GM19193 (cell line): ENCODE data around the gene QARS1.
A peak's percentile ranks its signal among the peaks of the same experiment; 100 is the strongest.

Experiments
- POLR2A ChIP-seq: IDR thresholded peaks from 4 replicates; pipeline ENCODE4 v1.6.1; 2011; ENCODE audit not compliant: insufficient read depth, insufficient read length; ENCODE audit errors: extremely low read depth

The QARS1 gene

DNA sequence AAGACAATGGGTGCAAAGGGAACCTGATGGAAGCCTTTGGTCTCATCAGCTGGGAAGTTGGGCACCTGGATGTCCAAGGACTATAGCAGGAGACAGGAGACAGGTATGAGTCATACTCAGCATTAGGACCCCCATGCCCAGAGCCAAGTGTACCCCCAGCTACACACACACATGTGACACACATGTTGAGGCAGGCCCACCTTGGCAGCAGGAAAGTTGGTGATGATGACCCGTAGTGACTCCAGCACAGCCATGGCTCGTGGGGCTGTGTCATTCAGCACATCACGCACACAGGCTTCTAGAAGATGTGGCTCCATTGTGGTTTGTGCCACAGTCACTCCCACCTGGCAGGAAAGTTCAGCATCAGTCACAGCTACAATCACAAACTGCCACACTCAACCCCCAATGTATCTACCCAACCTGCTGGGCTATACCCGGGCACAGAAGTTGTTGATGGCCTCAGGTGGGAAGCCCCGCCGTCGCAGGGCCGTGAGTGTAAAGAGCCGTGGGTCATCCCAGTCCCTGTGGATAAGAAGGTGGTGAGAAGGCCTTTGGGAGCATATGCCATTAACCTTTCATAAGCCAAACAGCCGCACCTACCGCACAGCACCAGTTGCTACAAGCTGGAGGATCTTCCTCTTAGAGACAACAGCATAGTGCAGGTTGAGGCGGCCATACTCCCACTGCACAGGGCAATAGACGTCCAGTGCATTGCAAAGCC, 5.5 kb downstream of the QARS1 start:
- no peak for TF ChIP-seq POLR2A

DNA sequence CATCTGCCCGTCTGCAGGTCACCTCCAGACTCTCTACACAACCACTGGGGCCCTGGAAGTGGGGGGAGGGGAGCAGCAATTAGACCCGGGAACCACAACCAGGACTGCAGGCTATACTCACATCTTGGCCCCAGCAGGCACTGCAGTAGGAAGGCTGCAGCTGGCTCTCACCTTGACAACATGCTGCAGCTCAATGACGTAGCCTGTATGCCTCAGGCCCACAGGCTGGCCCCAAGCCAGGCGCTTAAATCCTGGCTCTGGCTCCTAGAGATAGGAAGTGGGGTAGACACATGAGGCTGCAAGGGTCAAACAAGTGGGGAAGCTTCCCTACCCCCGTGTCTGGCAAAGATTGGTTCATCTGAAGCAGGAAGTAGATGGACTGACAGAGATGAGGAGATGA, 6.1 kb downstream of the QARS1 start:
- TF ChIP-seq POLR2A, result no peak

DNA sequence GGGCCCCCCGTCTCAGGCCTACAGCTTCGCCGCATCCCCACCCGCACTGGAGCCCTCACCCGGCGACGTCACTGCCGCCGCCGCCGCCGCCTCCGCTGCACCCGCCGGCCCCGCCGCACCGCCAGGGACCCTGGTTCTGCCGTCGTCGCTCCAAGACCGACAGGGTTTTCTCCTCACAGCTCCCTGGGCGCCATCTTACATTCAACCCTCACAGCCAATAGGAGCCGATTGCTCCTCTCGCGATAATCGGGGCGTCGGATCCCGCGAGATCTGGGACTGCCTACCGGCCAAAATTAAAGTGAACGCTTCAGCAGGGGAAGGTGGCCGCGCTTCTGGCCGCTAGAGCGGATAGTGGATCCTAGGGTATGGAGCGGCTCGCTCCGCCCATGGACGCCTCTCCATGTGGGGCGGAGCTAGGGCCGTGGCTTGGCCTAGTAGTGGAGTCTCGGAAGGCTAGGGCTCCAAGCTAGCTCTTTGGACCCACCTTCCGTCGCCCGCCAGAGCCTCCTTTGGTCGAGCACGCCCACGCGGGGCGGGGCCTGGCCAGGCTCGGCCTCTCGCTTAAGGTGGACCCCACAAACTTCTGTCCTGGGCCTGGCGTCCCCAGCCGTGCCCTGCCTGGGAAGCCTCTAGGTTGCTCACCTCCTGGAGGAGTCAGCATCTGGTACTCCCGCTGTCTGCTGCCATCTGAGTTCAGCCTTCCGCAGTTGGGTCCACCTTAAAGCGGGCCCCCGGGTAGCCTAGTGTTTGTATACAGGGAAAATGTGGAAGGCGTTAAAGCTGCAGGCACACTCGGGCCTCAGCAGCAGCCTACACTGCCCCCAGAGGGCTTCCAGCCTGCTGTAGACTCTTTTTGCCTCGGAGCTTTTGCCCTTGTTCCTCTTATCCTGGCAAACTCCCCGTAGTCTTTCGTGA, 10.4 kb downstream of the QARS1 start, which contains the start of gene QRICH1:
Gene QRICH1 (minus strand): TSS at position 219 of the 915 bp plus-strand sequence. CDS start 17,054 bp downstream, outside the sequence.
- peak; percentile 87 for TF ChIP-seq POLR2A

DNA sequence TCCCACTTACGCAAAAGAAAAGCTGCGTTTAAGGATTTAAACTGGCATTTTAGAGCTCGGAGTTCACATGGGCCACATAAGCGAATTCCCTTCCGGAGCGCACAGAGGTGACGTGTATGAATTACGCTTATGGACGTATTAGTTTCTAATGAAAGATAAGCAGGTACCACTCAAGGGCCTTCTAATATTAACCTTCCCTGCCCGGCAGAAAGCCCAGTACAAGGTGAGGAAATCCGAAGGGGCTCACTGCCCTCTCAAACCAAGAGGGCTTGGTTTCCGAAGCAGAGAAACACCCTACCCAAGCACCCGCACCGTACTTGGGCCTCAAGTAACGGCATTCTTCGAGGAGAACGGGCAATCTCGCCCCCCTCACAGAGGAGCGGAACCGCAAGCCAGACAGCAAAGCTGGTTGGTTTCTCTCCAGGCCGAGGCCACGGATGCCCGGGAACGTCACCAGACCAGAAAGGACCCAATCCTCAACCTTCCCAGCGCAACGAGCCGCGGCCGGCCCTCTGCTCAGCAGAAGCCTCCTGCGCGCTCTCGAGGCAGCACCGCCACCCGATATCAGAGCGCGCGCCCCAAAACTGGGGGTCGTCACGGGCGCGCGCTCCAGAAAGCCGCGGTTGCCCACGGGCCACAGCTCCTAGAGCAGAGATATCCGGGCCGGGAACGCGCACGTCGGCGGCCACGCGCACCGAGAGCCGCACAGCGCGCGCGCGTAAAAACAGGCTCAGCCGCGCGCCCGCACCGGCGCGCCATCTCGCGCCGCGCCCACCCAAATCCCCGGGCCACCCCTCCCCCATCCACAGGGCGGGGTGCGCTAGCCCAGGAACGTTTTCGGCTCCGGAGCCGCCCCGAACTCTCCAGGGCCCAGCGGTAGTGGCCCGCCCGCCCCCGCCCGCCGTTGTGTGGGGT, 11.4 kb downstream of the QARS1 start:
- TF ChIP-seq POLR2A, result peak; percentile 26

DNA sequence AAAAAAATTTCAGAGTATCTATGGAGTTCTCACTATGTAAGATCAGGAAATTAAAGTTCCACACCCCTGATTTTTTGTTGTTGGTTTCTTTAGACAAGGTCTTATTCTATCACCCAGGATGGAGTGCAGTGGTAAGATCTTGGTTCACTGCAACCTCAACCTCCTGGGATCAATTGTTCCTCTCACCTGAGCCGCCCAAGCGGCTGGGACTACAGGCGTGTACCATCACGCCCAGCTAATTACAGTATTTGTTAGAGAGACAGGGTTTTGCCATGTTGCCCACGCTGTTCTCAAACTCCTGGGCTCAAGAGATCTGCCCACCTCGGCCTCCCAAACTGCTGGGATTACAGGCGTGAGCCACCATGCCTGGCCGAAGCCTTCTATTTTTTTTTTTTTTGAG, 23.1 kb downstream of the QARS1 start:
- TF ChIP-seq POLR2A, result no peak

DNA sequence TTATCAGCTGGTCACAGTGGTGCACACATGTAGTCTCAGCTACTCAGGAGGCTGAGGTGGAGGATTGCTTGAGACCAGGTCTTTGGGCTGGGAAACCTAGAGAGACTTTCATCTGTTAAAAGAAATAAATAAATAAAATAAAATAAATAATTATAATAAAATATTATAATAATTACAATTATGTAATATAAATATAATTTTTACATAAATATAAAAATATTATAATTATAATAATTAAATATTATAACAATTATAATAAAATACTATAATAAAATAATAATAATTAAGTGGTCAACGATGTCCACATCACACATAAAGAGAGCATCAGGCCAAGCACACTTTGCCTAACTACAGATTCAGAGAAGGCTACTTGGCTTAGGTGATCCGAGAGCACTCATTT, 25.3 kb downstream of the QARS1 start:
- no peak for TF ChIP-seq POLR2A

DNA sequence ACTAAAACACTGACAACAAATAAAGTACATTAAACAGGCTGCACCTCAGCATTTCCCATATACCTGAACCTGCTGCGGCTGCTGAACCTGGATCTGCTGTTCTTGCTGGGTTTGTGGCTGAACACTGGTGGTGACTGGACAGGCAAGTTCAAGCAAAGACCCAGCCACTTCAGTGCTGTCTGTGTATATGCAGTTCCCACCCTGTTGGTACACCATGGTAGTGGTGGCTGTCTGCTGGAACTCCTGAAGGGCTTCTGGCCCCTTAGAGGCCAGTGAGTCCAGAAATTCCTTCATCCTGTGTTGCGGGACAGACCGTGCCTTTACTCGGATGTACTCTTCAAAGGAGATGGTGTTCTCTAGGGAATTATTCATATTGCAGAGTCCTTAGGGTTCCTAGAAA, 27.9 kb downstream of the QARS1 start:
- no peak for TF ChIP-seq POLR2A

DNA sequence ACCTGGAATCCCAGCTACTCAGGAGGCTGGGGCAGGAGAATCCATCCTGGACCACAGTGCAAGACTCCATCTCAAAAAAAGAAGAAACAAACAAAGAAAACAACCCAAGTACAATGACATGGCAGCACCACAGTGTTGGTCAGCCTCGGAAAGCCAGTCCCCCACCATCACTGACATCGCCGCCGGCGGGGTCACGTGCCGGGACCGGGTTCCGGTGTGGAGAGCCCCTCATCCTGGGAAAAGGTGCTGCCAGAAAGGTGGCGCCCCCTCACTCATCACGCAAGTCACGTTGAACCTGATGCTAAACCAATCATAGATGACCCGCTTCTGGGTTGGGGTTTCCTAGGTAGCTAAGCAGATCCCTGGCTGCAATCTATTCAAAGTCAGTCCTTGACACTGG, 28.4 kb downstream of the QARS1 start:
- TF ChIP-seq POLR2A, result no peak

DNA sequence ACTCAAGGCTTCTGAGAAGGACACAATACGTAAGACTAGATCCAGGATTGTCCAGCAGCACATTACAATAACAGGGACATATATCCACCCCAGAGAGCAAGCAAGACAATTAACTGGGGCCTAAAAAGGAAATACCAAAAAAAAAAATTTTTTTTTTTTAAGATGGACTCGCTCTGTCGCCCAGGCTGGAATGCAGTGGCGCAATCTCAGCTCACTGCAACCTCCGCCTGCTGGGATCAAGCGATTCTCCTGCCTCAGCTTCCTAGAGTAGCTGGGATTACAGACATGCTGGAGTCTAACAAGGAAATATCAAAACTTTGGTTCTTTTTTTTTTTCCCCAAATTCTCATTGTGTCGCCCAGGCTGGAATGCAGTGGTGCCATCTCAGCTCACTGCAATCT, 46.5 kb downstream of the QARS1 start:
- no peak for TF ChIP-seq POLR2A

DNA sequence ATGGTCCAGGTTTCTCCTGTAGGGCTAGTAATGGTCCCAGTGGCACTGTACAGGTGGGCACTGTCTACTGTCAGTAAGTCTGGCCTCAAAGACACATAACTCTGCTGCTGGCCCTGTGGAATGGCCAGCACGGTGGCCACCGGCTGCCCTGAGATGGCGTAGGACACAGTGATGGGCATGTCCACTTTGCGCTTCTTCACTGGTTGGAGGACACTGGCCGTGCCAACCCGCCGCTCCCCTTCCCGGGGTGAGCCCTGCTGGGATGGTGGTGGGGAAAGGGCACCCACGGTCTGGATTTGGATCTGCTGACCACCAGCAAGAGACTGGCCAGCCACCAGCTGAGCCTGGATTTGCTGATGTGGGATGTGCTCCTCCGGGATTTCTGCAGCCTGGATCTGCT, 47.3 kb downstream of the QARS1 start:
- TF ChIP-seq POLR2A, result no peak

DNA sequence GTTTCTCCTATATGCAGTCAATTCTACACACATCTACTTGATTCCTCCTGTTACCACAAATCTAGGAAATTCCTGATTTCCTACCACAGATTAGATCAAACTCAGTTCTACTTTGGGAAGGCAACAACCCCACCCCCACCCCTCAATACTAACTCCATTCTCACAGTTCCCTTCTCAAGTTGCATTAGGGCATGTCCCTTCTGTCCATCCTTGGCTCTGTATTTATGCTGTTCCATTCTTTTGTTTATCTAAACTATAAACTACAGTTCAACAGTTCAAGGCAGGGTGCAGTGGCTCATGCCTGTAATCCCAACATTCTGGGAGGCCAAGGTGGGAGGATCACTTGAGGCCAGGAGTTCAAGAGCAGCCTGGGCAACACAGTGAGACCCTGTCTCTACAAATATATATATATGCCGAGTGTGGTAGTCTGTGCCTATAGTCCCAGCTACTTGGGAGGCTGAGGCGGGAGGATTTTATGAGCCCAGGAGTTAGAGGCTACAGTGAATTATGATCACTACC, 50.2 kb downstream of the QARS1 start:
- no peak for TF ChIP-seq POLR2A

DNA sequence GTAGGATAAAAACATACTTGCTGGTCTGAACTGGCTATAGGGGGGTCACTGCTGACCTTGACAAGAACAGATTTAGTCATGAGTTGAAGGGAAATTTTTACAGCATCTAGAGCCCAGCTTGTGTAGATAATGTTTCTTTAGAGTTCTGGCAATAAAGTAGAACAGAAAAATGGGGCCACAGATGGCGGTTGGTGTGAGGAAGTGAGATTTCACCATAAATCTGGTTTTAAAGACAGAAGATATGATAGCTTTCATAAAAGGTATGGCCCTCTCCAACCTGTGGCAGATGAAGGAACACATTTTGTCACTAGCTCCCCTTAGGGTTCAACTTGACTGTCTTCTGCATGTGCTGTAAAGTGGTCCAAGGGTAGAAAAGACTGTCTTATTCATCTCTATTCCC, 51.0 kb downstream of the QARS1 start:
- no peak for TF ChIP-seq POLR2A
